Measurements from ENCODE around the gene PCBP3. TPM values are rescaled to one million over a fixed set of nuclear protein-coding genes. Genes with fewer than 3 reads are reported as not detected.
"Not testable (repeated sequence)": the region's sequence is repeated elsewhere in the genome, so short reads cannot be mapped to it uniquely, and the experiment has no call there.

PCBP3 gene
- total RNA-seq, 1 donor from 2014 or later: 5.0 TPM

DNA sequence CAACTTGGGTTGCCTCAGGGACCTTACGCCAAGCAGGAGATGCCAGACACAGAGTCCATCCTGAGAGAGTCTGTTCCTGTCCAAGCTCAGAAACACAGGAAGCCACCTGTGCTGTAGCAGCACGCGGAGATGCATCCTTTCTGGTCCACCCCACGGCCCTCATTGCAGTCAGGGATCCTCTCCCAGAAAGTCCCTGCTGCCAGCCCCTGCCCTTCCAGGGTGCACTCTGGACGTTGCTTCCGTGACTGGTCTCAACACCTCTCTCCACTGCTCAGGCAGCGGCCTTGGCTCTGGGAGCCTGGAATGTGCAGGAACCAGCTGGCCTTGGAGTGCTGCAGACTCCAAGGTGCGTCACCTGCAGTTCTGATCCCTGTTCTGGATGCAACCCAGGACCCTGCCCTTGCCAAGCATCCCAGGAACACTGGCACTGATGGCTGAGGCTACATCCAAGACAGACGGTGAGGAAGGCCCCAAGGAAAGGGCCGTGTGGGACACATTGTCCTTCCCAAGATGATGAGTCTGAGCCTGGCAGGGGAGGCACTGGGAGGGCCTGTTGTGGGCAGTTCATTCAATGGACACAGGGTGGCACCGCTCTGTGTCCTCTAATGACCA, 316.4 kb downstream of the PCBP3 start:
- Mint-ChIP-seq H3K4me1 (no peaks in the 10 kb centered on the region), H3K4me3 (no peak overlapping the region), H3K27ac (no peak overlapping the region), H3K9me3 (peaks cover 35% of the 10 kb centered on the region), H3K36me3 (peaks cover 2% of the 10 kb centered on the region), H3K27me3 (ENCODE audit: low read depth) (peaks cover 9% of the 10 kb centered on the region)
- DNase-seq (ENCODE audit: low spot score in 2 of 2, unreplicated experiment in 2 of 2): no peak
- no peak for TF ChIP-seq CTCF (IDR thresholded peaks at IDR 0.05; ENCODE audit: unreplicated experiment)

DNA sequence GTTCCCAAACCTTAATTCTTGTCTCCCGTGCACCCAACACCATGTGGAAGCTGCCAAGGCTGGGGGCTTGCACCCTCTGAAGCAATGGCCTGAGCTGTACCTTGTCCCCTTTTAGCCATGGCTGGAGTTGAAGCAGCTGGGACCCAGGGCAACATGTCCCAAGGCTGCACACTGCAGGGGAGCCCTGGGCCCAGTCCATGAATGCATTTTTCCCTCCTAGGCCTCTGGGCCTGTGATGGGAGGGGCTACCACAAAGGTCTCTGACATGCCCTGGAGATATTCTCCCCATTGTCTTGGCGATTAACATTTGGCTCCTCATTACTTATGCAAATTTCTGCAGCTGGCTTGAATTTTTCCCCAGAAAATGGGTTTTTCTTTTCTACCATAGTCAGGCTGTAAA, 317.9 kb downstream of the PCBP3 start:
- not testable (repeated sequence) for DNase-seq (ENCODE audit: low spot score in 2 of 2, unreplicated experiment in 2 of 2); H3K4me1 Mint-ChIP-seq; H3K27me3 Mint-ChIP-seq (ENCODE audit: low read depth); H3K36me3 Mint-ChIP-seq; H3K27ac Mint-ChIP-seq; H3K4me3 Mint-ChIP-seq
- H3K9me3 Mint-ChIP-seq: peaks cover 41% of the 10 kb centered on the region

- peaks cover 2% of the 10 kb centered on the region for H3K36me3 Mint-ChIP-seq
- H3K27ac Mint-ChIP-seq: no peak overlapping the region
- H3K4me3 Mint-ChIP-seq: no peak overlapping the region
- DNase-seq (ENCODE audit: low spot score in 2 of 2, unreplicated experiment in 2 of 2): no peak
- no peak for TF ChIP-seq CTCF (IDR thresholded peaks at IDR 0.05; ENCODE audit: unreplicated experiment)
- H3K9me3 Mint-ChIP-seq: peaks cover 41% of the 10 kb centered on the region
- H3K4me1 Mint-ChIP-seq: no peaks in the 10 kb centered on the region
- peaks cover 9% of the 10 kb centered on the region for H3K27me3 Mint-ChIP-seq (ENCODE audit: low read depth)
Measured at GRCh38 chr21:45962531-45963231, 319.2 kb downstream of the PCBP3 start.

DNA sequence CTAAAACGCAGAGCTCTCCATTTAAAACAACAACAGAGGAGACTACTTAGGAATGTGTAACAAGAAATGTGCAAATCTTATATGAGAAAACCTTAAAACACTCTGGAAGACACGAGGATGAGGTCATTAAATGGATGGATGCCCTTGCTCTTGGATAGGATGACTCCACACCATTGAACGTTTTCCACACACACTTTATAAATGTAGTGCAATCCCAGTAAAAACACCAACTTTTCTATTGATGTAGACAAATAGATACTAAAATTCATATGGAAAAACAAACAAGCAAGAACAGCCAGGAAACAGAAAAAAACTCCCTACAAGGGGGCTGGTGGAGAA, 319.7 kb downstream of the PCBP3 start:
- Mint-ChIP-seq H3K27ac (no peak overlapping the region), H3K4me3 (no peak overlapping the region), H3K4me1 (no peaks in the 10 kb centered on the region), H3K9me3 (peaks cover 41% of the 10 kb centered on the region), H3K36me3 (peaks cover 2% of the 10 kb centered on the region), H3K27me3 (ENCODE audit: low read depth) (peaks cover 6% of the 10 kb centered on the region)
- TF ChIP-seq CTCF (IDR thresholded peaks at IDR 0.05; ENCODE audit: unreplicated experiment): no peak
- no peak for DNase-seq (ENCODE audit: low spot score in 2 of 2, unreplicated experiment in 2 of 2)

GRCh38 chr21:45964649-45965048, 321.1 kb downstream of the PCBP3 start:
- no peak for DNase-seq (ENCODE audit: low spot score in 2 of 2, unreplicated experiment in 2 of 2)
- Mint-ChIP-seq H3K9me3 (peaks cover 41% of the 10 kb centered on the region), H3K4me1 (no peaks in the 10 kb centered on the region), H3K4me3 (no peak overlapping the region), H3K36me3 (peaks cover 2% of the 10 kb centered on the region), H3K27me3 (ENCODE audit: low read depth) (peaks cover 2% of the 10 kb centered on the region), H3K27ac (no peak overlapping the region)
- no peak for TF ChIP-seq CTCF (IDR thresholded peaks at IDR 0.05; ENCODE audit: unreplicated experiment)

- peaks cover 3% of the 10 kb centered on the region for H3K4me1 Mint-ChIP-seq
- no peak overlapping the region for H3K4me3 Mint-ChIP-seq
- H3K27me3 Mint-ChIP-seq (ENCODE audit: low read depth): peaks cover 2% of the 10 kb centered on the region
Measured at GRCh38 chr21:45965084-45965809, 321.7 kb downstream of the PCBP3 start.

More at GRCh38 chr21:45965084-45965809, 321.7 kb downstream of the PCBP3 start:
- Mint-ChIP-seq H3K9me3 (peaks cover 41% of the 10 kb centered on the region), H3K36me3 (peaks cover 2% of the 10 kb centered on the region), H3K27ac (no peak overlapping the region)
- DNase-seq (ENCODE audit: low spot score in 2 of 2, unreplicated experiment in 2 of 2): no peak
- no peak for TF ChIP-seq CTCF (IDR thresholded peaks at IDR 0.05; ENCODE audit: unreplicated experiment)

Data from mesothelial cell of epicardium (in vitro differentiated cells).